ENCODE data around the gene PDGFD. TPM values are rescaled to one million over a fixed set of nuclear protein-coding genes. Genes with fewer than 3 reads are reported as not detected.

The PDGFD gene
- total RNA-seq, 1 donor from 2014 or later, result 8.0 TPM

GRCh38 chr11:103888541-103888951, 275.4 kb downstream of the PDGFD start:
- no peak for TF ChIP-seq CTCF (IDR thresholded peaks at IDR 0.05; ENCODE audit: unreplicated experiment)
- Mint-ChIP-seq H3K27me3 (peaks cover 10% of the 10 kb centered on the region), H3K36me3 (ENCODE audit: insufficient read depth) (no peaks in the 10 kb centered on the region), H3K27ac (no peak overlapping the region), H3K4me3 (ENCODE audit: low read depth) (no peak overlapping the region), H3K9me3 (ENCODE audit: low read depth) (peaks cover 6% of the 10 kb centered on the region), H3K4me1 (ENCODE audit: low read depth) (peaks cover under 1% of the 10 kb centered on the region)
- DNase-seq (ENCODE audit: low spot score, unreplicated experiment), result no peak

- Mint-ChIP-seq H3K9me3 (ENCODE audit: low read depth) (peaks cover 6% of the 10 kb centered on the region), H3K36me3 (ENCODE audit: insufficient read depth) (no peaks in the 10 kb centered on the region), H3K4me3 (ENCODE audit: low read depth) (no peak overlapping the region), H3K27me3 (peaks cover 4% of the 10 kb centered on the region), H3K4me1 (ENCODE audit: low read depth) (no peaks in the 10 kb centered on the region), H3K27ac (no peak overlapping the region)
- no peak for DNase-seq (ENCODE audit: low spot score, unreplicated experiment)
- no peak for TF ChIP-seq CTCF (IDR thresholded peaks at IDR 0.05; ENCODE audit: unreplicated experiment)
These were observed 276.8 kb downstream of the PDGFD start for GRCh38 chr11:103887001-103887658.

GRCh38 chr11:103883856-103884255, 280.1 kb downstream of the PDGFD start:
- Mint-ChIP-seq H3K4me3 (ENCODE audit: low read depth) (no peak overlapping the region), H3K27ac (no peak overlapping the region), H3K36me3 (ENCODE audit: insufficient read depth) (no peaks in the 10 kb centered on the region), H3K9me3 (ENCODE audit: low read depth) (no peaks in the 10 kb centered on the region), H3K4me1 (ENCODE audit: low read depth) (no peaks in the 10 kb centered on the region), H3K27me3 (peaks cover 4% of the 10 kb centered on the region)
- no peak for DNase-seq (ENCODE audit: low spot score, unreplicated experiment)
- TF ChIP-seq CTCF (IDR thresholded peaks at IDR 0.05; ENCODE audit: unreplicated experiment), result no peak

GRCh38 chr11:103883291-103883690, 280.7 kb downstream of the PDGFD start:
- H3K27ac Mint-ChIP-seq, result no peak overlapping the region
- H3K36me3 Mint-ChIP-seq (ENCODE audit: insufficient read depth), result no peaks in the 10 kb centered on the region
- H3K9me3 Mint-ChIP-seq (ENCODE audit: low read depth), result no peaks in the 10 kb centered on the region
- H3K4me1 Mint-ChIP-seq (ENCODE audit: low read depth), result no peaks in the 10 kb centered on the region
- DNase-seq (ENCODE audit: low spot score, unreplicated experiment), result no peak
- no peak for TF ChIP-seq CTCF (IDR thresholded peaks at IDR 0.05; ENCODE audit: unreplicated experiment)
- peaks cover 4% of the 10 kb centered on the region for H3K27me3 Mint-ChIP-seq
- H3K4me3 Mint-ChIP-seq (ENCODE audit: low read depth), result no peak overlapping the region

- Mint-ChIP-seq H3K27ac (no peak overlapping the region), H3K4me1 (ENCODE audit: low read depth) (no peaks in the 10 kb centered on the region), H3K4me3 (ENCODE audit: low read depth) (no peak overlapping the region), H3K27me3 (peaks cover 4% of the 10 kb centered on the region), H3K9me3 (ENCODE audit: low read depth) (no peaks in the 10 kb centered on the region), H3K36me3 (ENCODE audit: insufficient read depth) (no peaks in the 10 kb centered on the region)
- no peak for TF ChIP-seq CTCF (IDR thresholded peaks at IDR 0.05; ENCODE audit: unreplicated experiment)
- no peak for DNase-seq (ENCODE audit: low spot score, unreplicated experiment)
These were observed 282.4 kb downstream of the PDGFD start for GRCh38 chr11:103881584-103881983.
